ENCODE measurements around the gene ENPP1.

DNA sequence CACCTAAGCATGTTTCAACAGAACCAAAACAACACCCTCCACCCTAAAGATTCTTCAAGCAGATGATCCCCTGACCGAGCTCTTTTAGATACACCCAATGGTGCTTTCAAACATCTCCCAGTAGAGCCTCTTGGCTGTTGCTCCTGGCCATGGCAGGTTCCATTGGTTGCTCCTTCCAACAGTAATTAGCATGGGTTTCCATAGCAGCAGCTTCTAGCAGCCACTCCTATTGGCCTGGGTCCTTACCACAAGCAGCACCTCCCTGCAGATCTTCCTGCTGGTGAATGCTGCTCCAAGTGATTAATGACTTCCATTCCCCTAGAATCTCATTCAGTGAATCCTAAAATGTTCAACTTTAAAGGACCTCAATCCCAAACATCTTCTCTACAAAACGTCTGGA is 129.4 kb downstream of the ENPP1 start:
- TF ChIP-seq, protein P1, sequence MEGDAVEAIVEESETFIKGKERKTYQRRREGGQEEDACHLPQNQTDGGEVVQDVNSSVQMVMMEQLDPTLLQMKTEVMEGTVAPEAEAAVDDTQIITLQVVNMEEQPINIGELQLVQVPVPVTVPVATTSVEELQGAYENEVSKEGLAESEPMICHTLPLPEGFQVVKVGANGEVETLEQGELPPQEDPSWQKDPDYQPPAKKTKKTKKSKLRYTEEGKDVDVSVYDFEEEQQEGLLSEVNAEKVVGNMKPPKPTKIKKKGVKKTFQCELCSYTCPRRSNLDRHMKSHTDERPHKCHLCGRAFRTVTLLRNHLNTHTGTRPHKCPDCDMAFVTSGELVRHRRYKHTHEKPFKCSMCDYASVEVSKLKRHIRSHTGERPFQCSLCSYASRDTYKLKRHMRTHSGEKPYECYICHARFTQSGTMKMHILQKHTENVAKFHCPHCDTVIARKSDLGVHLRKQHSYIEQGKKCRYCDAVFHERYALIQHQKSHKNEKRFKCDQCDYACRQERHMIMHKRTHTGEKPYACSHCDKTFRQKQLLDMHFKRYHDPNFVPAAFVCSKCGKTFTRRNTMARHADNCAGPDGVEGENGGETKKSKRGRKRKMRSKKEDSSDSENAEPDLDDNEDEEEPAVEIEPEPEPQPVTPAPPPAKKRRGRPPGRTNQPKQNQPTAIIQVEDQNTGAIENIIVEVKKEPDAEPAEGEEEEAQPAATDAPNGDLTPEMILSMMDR (IDR thresholded peaks at IDR 0.05), result no peak
- TF ChIP-seq POLR2A (IDR thresholded peaks at IDR 0.05), result no peak
